ENCODE results near the gene KIAA1614.

KIAA1614 gene

GRCh38 chr1:180920702-180921101 is 8.0 kb downstream of the KIAA1614 start:
- in situ Hi-C loops (cut with MboI; ENCODE audit: low pct_unique_long_range_greater_than_20kb, low sequenced_read_pairs), result no loop called here
- no peak for DNase-seq

GRCh38 chr1:180921386-180921785 is 8.7 kb downstream of the KIAA1614 start:
- in situ Hi-C loops (cut with MboI; ENCODE audit: low pct_unique_long_range_greater_than_20kb, low sequenced_read_pairs), result no loop called here
- DNase-seq, result no peak

- in situ Hi-C loops (cut with MboI; ENCODE audit: low pct_unique_long_range_greater_than_20kb, low sequenced_read_pairs), result no loop called here
- DNase-seq, result no peak
Observed at GRCh38 chr1:180921891-180922630, 9.4 kb downstream of the KIAA1614 start.

GRCh38 chr1:180922631-180923015 is 9.9 kb downstream of the KIAA1614 start:
- DNase-seq, result no peak
- in situ Hi-C loops (cut with MboI; ENCODE audit: low pct_unique_long_range_greater_than_20kb, low sequenced_read_pairs), result no loop called here

- no peak for DNase-seq
- in situ Hi-C loops (cut with MboI; ENCODE audit: low pct_unique_long_range_greater_than_20kb, low sequenced_read_pairs), result no loop called here
Observed at GRCh38 chr1:180923021-180923841, 10.5 kb downstream of the KIAA1614 start.

- DNase-seq, result no peak
- in situ Hi-C loops (cut with MboI; ENCODE audit: low pct_unique_long_range_greater_than_20kb, low sequenced_read_pairs), result no loop called here
Observed at GRCh38 chr1:180923887-180924286, 11.2 kb downstream of the KIAA1614 start.

- no peak for DNase-seq
- in situ Hi-C loops (cut with MboI; ENCODE audit: low pct_unique_long_range_greater_than_20kb, low sequenced_read_pairs), result no loop called here
Observed at GRCh38 chr1:180924939-180925338, 12.2 kb downstream of the KIAA1614 start.

GRCh38 chr1:180925471-180926051 is 12.9 kb downstream of the KIAA1614 start:
- DNase-seq, result no peak
- in situ Hi-C loops (cut with MboI; ENCODE audit: low pct_unique_long_range_greater_than_20kb, low sequenced_read_pairs), result no loop called here

GRCh38 chr1:180926164-180926981 is 13.7 kb downstream of the KIAA1614 start:
- DNase-seq, result peak; percentile 35
- in situ Hi-C loops (cut with MboI; ENCODE audit: low pct_unique_long_range_greater_than_20kb, low sequenced_read_pairs), result no loop called here

- DNase-seq, result no peak
- in situ Hi-C loops (cut with MboI; ENCODE audit: low pct_unique_long_range_greater_than_20kb, low sequenced_read_pairs), result no loop called here
Observed at GRCh38 chr1:180927348-180927747, 14.7 kb downstream of the KIAA1614 start.

- in situ Hi-C loops (cut with MboI; ENCODE audit: low pct_unique_long_range_greater_than_20kb, low sequenced_read_pairs), result no loop called here
- DNase-seq, result no peak
Observed at GRCh38 chr1:180927841-180928240, 15.1 kb downstream of the KIAA1614 start.

- in situ Hi-C loops (cut with MboI; ENCODE audit: low pct_unique_long_range_greater_than_20kb, low sequenced_read_pairs), result no loop called here
- no peak for DNase-seq
Observed at GRCh38 chr1:180928331-180929230, 15.9 kb downstream of the KIAA1614 start.

- in situ Hi-C loops (cut with MboI; ENCODE audit: low pct_unique_long_range_greater_than_20kb, low sequenced_read_pairs), result no loop called here
- no peak for DNase-seq
Observed at GRCh38 chr1:180929389-180929788, 16.7 kb downstream of the KIAA1614 start.

GRCh38 chr1:180930687-180931086 is 18.0 kb downstream of the KIAA1614 start:
- DNase-seq, result no peak
- in situ Hi-C loops (cut with MboI; ENCODE audit: low pct_unique_long_range_greater_than_20kb, low sequenced_read_pairs), result no loop called here

- in situ Hi-C loops (cut with MboI; ENCODE audit: low pct_unique_long_range_greater_than_20kb, low sequenced_read_pairs), result no loop called here
Observed at GRCh38 chr1:180931529-180931928, 18.8 kb downstream of the KIAA1614 start.

GRCh38 chr1:180932378-180932777 is 19.7 kb downstream of the KIAA1614 start:
- no peak for DNase-seq
- in situ Hi-C loops (cut with MboI; ENCODE audit: low pct_unique_long_range_greater_than_20kb, low sequenced_read_pairs), result no loop called here

More at GRCh38 chr1:180931529-180931928, 18.8 kb downstream of the KIAA1614 start:
- DNase-seq, result no peak

GRCh38 chr1:180933141-180933540 is 20.4 kb downstream of the KIAA1614 start:
- in situ Hi-C loops (cut with MboI; ENCODE audit: low pct_unique_long_range_greater_than_20kb, low sequenced_read_pairs), result no loop called here
- no peak for DNase-seq

- in situ Hi-C loops (cut with MboI; ENCODE audit: low pct_unique_long_range_greater_than_20kb, low sequenced_read_pairs), result no loop called here
- peak; percentile 42 for DNase-seq
Observed at GRCh38 chr1:180934563-180934962, 21.9 kb downstream of the KIAA1614 start.

All from KBM-7 (cell line).